ENCODE measurements around the gene INPP5K.

Gene INPP5K

DNA sequence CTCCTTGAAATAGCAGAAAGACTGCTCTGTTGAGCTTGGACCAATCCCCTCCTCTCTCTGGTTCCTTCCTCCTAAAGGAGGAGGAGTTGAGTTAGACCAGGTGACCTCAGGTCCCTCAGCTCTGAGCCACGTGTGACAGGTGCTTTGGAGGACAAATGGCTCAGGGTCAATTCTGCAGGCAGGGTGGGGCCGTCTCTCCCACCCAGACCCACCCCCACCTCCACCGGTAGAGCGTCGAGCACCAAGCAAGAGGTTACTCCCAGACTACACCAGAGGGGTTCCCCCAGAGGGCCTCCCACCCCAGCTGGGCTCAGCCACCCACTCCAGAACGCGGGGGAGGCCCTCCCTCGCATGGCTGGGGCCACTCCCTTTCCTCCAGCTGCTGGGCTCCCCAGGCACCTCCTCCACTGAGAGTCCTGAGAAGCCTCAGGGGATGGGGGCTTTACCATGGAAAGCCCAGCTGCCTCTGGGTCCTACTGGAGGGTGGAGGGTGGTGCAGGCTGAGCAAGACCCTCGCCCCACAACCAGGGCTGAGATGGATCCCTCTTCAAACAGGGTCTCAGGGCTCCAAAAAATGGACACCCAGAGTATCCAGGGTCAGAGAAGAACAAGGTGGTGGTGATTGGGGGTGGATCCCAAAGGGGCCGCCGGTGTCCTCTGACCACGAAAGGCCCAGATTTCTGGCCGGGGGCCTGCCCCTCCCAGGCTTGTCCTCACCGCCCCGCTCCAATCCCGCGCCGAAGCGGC is 31.6 kb downstream of the INPP5K start:
- no peaks in the 10 kb centered on the region; the same call in 1 of the 2 replicates for H3K4me1 ChIP-seq
- H3K27me3 ChIP-seq = no peaks in the 10 kb centered on the region
- H3K36me3 ChIP-seq = no peaks in the 10 kb centered on the region
- no peaks in the 10 kb centered on the region for H3K9me3 ChIP-seq
- DNase-seq = peak; percentile 46
- TF ChIP-seq, protein P1, sequence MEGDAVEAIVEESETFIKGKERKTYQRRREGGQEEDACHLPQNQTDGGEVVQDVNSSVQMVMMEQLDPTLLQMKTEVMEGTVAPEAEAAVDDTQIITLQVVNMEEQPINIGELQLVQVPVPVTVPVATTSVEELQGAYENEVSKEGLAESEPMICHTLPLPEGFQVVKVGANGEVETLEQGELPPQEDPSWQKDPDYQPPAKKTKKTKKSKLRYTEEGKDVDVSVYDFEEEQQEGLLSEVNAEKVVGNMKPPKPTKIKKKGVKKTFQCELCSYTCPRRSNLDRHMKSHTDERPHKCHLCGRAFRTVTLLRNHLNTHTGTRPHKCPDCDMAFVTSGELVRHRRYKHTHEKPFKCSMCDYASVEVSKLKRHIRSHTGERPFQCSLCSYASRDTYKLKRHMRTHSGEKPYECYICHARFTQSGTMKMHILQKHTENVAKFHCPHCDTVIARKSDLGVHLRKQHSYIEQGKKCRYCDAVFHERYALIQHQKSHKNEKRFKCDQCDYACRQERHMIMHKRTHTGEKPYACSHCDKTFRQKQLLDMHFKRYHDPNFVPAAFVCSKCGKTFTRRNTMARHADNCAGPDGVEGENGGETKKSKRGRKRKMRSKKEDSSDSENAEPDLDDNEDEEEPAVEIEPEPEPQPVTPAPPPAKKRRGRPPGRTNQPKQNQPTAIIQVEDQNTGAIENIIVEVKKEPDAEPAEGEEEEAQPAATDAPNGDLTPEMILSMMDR (IDR thresholded peaks at IDR 0.05; ENCODE audit: low read depth, low read length) = peak; percentile 13; the same call in 1 of the 2 replicates
- H3K4me3 ChIP-seq (ENCODE audit: low read depth, low read length) = peak overlapping the region; percentile 42

DNA sequence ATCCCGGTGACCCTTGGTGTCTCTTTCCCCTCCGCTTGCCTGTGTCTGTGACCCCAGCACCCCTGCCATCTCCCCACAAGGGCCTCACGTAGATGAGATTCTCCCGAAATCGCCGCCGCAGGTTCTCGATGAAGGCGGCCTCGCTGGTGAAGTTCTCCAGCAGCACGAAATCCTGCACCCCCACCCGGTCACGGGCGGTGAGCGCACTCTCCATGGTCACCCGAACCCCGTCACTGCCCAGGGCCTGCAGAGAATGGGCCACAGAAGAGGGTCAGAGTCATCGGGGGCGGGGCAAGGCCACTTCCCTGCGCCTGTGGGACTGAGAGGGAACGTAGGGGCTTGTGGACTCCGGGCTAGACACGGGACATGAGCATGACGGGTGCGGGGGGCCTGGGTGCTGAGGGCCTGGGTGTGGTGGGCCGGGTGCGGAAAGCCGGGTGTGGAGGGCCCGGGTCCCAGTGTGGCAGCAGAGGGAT is 32.3 kb downstream of the INPP5K start:
- H3K9me3 ChIP-seq = no peaks in the 10 kb centered on the region
- no peaks in the 10 kb centered on the region for H3K36me3 ChIP-seq
- H3K27me3 ChIP-seq = no peaks in the 10 kb centered on the region
- H3K4me1 ChIP-seq = no peaks in the 10 kb centered on the region; the same call in 1 of the 2 replicates
- DNase-seq = no peak
- TF ChIP-seq, protein P1 (IDR thresholded peaks at IDR 0.05; ENCODE audit: low read depth, low read length) = no peak
- no peak overlapping the region for H3K4me3 ChIP-seq (ENCODE audit: low read depth, low read length)

DNA sequence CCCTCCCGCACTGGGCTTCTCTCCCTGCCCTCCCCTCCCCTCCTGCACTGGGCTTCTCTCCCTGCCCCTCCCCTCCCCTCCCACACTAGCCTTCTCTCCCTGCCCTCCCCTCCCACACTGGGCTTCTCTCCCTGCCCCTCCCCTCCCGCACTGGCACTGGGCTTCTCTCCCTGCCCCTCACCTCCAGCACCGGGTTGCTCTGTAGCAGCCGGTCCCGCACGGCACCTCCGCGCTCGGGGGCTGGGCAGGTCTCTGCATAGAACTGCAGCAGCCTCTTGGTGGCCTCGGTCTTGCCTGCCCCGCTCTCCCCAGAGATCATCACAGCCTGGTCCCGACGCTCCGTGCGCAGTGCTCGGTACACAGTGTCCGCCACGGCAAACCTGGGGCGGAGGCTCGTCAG is 33.7 kb downstream of the INPP5K start:
- no peak for DNase-seq
- TF ChIP-seq, protein P1 (IDR thresholded peaks at IDR 0.05; ENCODE audit: low read depth, low read length) = no peak
- Histone ChIP-seq H3K4me1 (no peaks in the 10 kb centered on the region), H3K27me3 (no peaks in the 10 kb centered on the region), H3K9me3 (no peaks in the 10 kb centered on the region), H3K36me3 (no peaks in the 10 kb centered on the region), H3K4me3 (ENCODE audit: low read depth, low read length) (no peak overlapping the region)

DNA sequence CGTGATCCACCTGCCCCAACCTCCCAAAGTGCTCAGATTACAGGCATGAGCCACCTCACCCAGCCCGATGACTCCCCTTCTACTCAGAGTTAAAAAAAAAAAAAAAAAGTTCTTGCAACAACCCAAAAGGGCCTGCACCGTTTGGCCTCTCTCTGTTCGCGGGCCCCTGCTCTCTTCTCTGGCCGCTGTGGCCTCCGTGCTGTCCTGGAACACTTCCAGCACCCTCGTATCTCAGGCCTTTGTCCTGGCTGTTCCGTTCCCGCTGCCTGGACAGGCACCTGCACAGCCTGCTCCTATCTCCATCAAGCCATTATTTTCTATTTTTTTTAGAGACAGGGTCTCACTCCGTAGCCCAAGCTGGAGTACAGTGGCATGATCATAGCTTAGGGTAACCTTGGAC is 34.7 kb downstream of the INPP5K start:
- Histone ChIP-seq H3K36me3 (no peaks in the 10 kb centered on the region), H3K4me1 (no peaks in the 10 kb centered on the region), H3K27me3 (no peaks in the 10 kb centered on the region), H3K9me3 (no peaks in the 10 kb centered on the region), H3K4me3 (ENCODE audit: low read depth, low read length) (no peak overlapping the region)
- TF ChIP-seq, protein P1 (IDR thresholded peaks at IDR 0.05; ENCODE audit: low read depth, low read length) = no peak
- DNase-seq = no peak

DNA sequence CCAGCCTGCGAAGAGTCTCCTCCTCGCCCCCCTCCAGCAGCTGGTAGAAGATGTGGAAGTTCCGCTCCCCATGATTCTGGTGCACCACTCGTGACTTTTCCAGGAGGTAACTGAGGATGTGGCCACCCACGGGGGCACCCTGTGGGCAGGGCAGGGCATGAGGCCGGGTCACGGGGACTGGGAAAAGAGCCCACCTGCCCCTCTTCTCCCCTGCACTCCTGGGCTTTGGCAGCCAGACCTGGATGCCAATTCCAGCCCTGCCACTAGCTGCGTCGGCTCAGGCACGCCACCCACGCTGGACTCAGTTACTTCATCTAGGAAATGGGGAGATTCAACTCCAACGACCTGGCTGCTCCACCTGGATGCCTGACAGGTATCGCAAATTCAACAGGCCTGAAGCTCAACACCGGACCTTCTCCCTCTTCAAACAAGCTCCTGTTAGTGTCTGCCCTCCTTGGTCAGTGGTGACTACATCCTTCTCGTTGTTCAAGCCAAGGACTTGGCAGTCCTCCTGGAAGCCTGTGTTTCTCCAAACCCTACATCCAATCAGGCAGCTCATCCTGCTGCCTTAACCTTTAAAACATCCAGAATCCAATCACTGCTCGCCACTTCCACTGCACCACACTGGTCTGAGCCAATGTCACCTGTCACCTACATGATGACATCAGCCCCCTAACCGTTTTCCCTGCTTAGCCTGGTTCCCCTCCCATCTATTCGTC is 35.5 kb downstream of the INPP5K start:
- no peaks in the 10 kb centered on the region for H3K9me3 ChIP-seq
- no peak overlapping the region for H3K4me3 ChIP-seq (ENCODE audit: low read depth, low read length)

More for the DNA sequence above, 35.5 kb downstream of the INPP5K start:
- TF ChIP-seq, protein P1 (IDR thresholded peaks at IDR 0.05; ENCODE audit: low read depth, low read length) = no peak
- Histone ChIP-seq H3K27me3 (no peaks in the 10 kb centered on the region), H3K4me1 (no peaks in the 10 kb centered on the region), H3K36me3 (no peaks in the 10 kb centered on the region)
- DNase-seq = no peak

All from BE2C (cell line).